Activated gamma-delta T cell (primary cell): Measurements from ENCODE around the gene DGKH.

Experiments used
- DNase-seq: peaks from one replicate; lab custom pipeline; 2025; lab: John Stamatoyannopoulos, UW
- total RNA-seq, 2 donors: gene quantifications; one replicate each; lab custom pipeline; 2026; lab: John Stamatoyannopoulos, UW

The DGKH gene
- total RNA-seq = 31.6 to 37.3 reads per million in 2 donors

- peak; percentile 20 for DNase-seq
These were observed at the start of gene DGKH for GRCh38 chr13:42048342-42048683. Gene DGKH (plus strand): TSS chr13:42048648. CDS start chr13:42048774, 126 bp downstream.

- DNase-seq = no peak
These were observed 47.6 kb upstream of the DGKH start for GRCh38 chr13:42000846-42001245.

- no peak for DNase-seq
These were observed 46.9 kb upstream of the DGKH start for GRCh38 chr13:42001580-42001979.

GRCh38 chr13:42002066-42002465 is 46.4 kb upstream of the DGKH start:
- no peak for DNase-seq

- DNase-seq = no peak
These were observed 40.6 kb upstream of the DGKH start for GRCh38 chr13:42007844-42008243.

- DNase-seq = no peak
These were observed 39.4 kb upstream of the DGKH start for GRCh38 chr13:42009057-42009456.

- no peak for DNase-seq
These were observed 36.7 kb upstream of the DGKH start for GRCh38 chr13:42011601-42012350.

GRCh38 chr13:42014119-42014518 is 34.3 kb upstream of the DGKH start:
- no peak for DNase-seq

GRCh38 chr13:42017264-42017663 is 31.2 kb upstream of the DGKH start:
- DNase-seq = no peak

- no peak for DNase-seq
These were observed 26.6 kb upstream of the DGKH start for GRCh38 chr13:42021851-42022250.

GRCh38 chr13:42022336-42022735 is 26.1 kb upstream of the DGKH start:
- DNase-seq = no peak

GRCh38 chr13:42022796-42023493 is 25.5 kb upstream of the DGKH start:
- no peak for DNase-seq

GRCh38 chr13:42027286-42027685 is 21.2 kb upstream of the DGKH start:
- no peak for DNase-seq

GRCh38 chr13:42028113-42028799 is 20.2 kb upstream of the DGKH start:
- no peak for DNase-seq

- DNase-seq = no peak
These were observed 12.4 kb upstream of the DGKH start for GRCh38 chr13:42035905-42036521.

GRCh38 chr13:42036711-42037110 is 11.7 kb upstream of the DGKH start:
- no peak for DNase-seq

GRCh38 chr13:42038661-42039456 is 9.6 kb upstream of the DGKH start:
- no peak for DNase-seq

GRCh38 chr13:42039457-42039945 is 8.9 kb upstream of the DGKH start:
- DNase-seq = no peak

GRCh38 chr13:42039946-42040729 is 8.3 kb upstream of the DGKH start:
- peak; percentile 77 for DNase-seq

- DNase-seq = no peak
These were observed 7.8 kb upstream of the DGKH start for GRCh38 chr13:42040730-42041010.
